Measurements from ENCODE around the gene RPIA. TPM values are rescaled to one million over a fixed set of nuclear protein-coding genes. Genes with fewer than 3 reads are reported as not detected.

The RPIA gene
- total and polyA plus RNA-seq, 2 of the 13 experiments (the other 11 are each of a cell fraction or from before 2014, with no cell fraction given) = 13.3 to 23.9 TPM

DNA sequence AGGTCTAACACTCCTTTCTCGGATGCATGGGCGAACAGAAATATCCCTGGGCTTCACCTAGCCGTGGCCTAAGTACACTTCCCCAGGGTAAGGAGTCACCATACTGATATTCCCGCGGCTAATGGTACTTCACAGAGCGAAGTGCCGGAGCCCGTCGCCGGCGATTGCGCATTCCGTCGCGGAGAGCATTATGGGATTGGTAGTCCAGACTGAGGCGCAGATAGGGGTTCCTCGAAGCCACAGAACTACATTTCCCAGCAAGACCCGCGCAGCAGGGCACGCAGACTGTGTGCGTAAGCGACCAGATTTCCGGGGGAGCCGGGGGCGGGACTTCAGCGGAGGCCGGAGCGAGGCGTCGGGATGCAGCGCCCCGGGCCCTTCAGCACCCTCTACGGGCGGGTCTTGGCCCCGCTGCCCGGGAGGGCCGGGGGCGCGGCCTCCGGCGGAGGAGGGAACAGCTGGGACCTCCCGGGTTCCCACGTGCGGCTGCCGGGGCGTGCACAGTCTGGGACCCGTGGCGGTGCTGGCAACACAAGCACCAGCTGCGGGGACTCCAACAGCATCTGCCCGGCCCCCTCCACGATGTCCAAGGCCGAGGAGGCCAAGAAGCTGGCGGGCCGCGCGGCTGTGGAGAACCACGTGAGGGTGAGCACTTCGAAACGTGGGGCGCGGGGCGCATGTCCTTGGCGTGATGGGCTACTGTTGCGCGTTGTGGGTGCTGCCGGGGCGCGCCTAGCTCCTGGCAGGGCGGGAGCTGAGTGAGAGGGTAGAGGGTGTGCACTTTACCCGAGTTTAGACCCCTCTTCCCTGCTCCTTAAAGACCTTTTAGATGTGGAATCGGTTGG lies at the start of gene RPIA (continued):
- TF ChIP-seq, protein P1, sequence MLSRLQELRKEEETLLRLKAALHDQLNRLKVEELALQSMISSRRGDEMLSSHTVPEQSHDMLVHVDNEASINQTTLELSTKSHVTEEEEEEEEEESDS (CRISPR knock-in tag; IDR thresholded peaks at IDR 0.05; ENCODE audit: borderline replicate concordance) = peak; percentile 11
- TF ChIP-seq, protein P2, sequence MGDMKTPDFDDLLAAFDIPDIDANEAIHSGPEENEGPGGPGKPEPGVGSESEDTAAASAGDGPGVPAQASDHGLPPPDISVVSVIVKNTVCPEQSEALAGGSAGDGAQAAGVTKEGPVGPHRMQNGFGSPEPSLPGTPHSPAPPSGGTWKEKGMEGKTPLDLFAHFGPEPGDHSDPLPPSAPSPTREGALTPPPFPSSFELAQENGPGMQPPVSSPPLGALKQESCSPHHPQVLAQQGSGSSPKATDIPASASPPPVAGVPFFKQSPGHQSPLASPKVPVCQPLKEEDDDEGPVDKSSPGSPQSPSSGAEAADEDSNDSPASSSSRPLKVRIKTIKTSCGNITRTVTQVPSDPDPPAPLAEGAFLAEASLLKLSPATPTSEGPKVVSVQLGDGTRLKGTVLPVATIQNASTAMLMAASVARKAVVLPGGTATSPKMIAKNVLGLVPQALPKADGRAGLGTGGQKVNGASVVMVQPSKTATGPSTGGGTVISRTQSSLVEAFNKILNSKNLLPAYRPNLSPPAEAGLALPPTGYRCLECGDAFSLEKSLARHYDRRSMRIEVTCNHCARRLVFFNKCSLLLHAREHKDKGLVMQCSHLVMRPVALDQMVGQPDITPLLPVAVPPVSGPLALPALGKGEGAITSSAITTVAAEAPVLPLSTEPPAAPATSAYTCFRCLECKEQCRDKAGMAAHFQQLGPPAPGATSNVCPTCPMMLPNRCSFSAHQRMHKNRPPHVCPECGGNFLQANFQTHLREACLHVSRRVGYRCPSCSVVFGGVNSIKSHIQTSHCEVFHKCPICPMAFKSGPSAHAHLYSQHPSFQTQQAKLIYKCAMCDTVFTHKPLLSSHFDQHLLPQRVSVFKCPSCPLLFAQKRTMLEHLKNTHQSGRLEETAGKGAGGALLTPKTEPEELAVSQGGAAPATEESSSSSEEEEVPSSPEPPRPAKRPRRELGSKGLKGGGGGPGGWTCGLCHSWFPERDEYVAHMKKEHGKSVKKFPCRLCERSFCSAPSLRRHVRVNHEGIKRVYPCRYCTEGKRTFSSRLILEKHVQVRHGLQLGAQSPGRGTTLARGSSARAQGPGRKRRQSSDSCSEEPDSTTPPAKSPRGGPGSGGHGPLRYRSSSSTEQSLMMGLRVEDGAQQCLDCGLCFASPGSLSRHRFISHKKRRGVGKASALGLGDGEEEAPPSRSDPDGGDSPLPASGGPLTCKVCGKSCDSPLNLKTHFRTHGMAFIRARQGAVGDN (CRISPR knock-in tag; IDR thresholded peaks at IDR 0.05) = peak; percentile 99
- peak; percentile 95 for TF ChIP-seq SIN3A (IDR thresholded peaks at IDR 0.05; ENCODE audit: borderline replicate concordance, low read depth, low read length)
- TF ChIP-seq MZF1 (CRISPR knock-in tag; IDR thresholded peaks at IDR 0.05; ENCODE audit: borderline replicate concordance) = no peak
- peak; percentile 89 for TF ChIP-seq TARDBP (CRISPR knock-in tag; IDR thresholded peaks at IDR 0.05)
- peak; percentile 65; the same call in 1 of the 2 replicates for TF ChIP-seq ZNF543 (CRISPR knock-in tag; IDR thresholded peaks at IDR 0.05)
- TF ChIP-seq EED (CRISPR knock-in tag; IDR thresholded peaks at IDR 0.05) = peak; percentile 89; the same call in 1 of the 2 replicates
- TF ChIP-seq ZNF775 (CRISPR knock-in tag; IDR thresholded peaks at IDR 0.05; ENCODE audit: borderline replicate concordance) = peak; percentile 90
- TF ChIP-seq MXD4 (CRISPR knock-in tag; IDR thresholded peaks at IDR 0.05) = peak; percentile 99
- no peak for TF ChIP-seq SMARCE1 (IDR thresholded peaks at IDR 0.05; ENCODE audit: borderline replicate concordance)
- peak; percentile 95 for TF ChIP-seq HOXA3 (CRISPR knock-in tag; IDR thresholded peaks at IDR 0.05)
- no peak for TF ChIP-seq ZFP1 (CRISPR knock-in tag; IDR thresholded peaks at IDR 0.05)
- TF ChIP-seq ZNF672 (CRISPR knock-in tag; IDR thresholded peaks at IDR 0.05) = no peak
- peak; percentile 99; the same call in 1 of the 2 replicates for TF ChIP-seq FOXC1 (CRISPR knock-in tag; IDR thresholded peaks at IDR 0.05; ENCODE audit: borderline replicate concordance)
- peak; percentile 93 for TF ChIP-seq NFATC3 (CRISPR knock-in tag; IDR thresholded peaks at IDR 0.05)
- peak; percentile 78; the same call in 1 of the 2 replicates for TF ChIP-seq TMF1 (CRISPR knock-in tag; IDR thresholded peaks at IDR 0.05; ENCODE audit: low read depth)
- no peak for TF ChIP-seq ZFP36L2 (CRISPR knock-in tag; IDR thresholded peaks at IDR 0.05)
- TF ChIP-seq, protein P3, sequence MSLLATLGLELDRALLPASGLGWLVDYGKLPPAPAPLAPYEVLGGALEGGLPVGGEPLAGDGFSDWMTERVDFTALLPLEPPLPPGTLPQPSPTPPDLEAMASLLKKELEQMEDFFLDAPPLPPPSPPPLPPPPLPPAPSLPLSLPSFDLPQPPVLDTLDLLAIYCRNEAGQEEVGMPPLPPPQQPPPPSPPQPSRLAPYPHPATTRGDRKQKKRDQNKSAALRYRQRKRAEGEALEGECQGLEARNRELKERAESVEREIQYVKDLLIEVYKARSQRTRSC (CRISPR knock-in tag; IDR thresholded peaks at IDR 0.05; ENCODE audit: low read depth) = peak; percentile 91; the same call in 1 of the 2 replicates
- TF ChIP-seq ZNF20 (CRISPR knock-in tag; IDR thresholded peaks at IDR 0.05) = peak; percentile 79; the same call in 1 of the 2 replicates
- TF ChIP-seq, protein P4, sequence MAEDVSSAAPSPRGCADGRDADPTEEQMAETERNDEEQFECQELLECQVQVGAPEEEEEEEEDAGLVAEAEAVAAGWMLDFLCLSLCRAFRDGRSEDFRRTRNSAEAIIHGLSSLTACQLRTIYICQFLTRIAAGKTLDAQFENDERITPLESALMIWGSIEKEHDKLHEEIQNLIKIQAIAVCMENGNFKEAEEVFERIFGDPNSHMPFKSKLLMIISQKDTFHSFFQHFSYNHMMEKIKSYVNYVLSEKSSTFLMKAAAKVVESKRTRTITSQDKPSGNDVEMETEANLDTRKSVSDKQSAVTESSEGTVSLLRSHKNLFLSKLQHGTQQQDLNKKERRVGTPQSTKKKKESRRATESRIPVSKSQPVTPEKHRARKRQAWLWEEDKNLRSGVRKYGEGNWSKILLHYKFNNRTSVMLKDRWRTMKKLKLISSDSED (CRISPR knock-in tag; IDR thresholded peaks at IDR 0.05) = peak; percentile 95
- TF ChIP-seq ZNF235 (CRISPR knock-in tag; IDR thresholded peaks at IDR 0.05; ENCODE audit: borderline replicate concordance) = no peak; the same call in 1 of the 2 replicates
- no peak for TF ChIP-seq ARNT (IDR thresholded peaks at IDR 0.05)

Measured in HepG2 (cell line).